Peyer's patch (tissue), 4 donors: Measurements from ENCODE around the gene SYCE3. TPM values are rescaled to one million over a fixed set of nuclear protein-coding genes. Genes with fewer than 3 reads are reported as not detected.

ENCODE experiments used
- DNase-seq, 3 donors: peaks; one replicate each; pipeline ENCODE4 v3.0.0-alpha.2; 2017 to 2019
- H3K27ac ChIP-seq, 4 donors: fragments of 200-600 bp; sonication (generic); one replicate each; pipeline ENCODE4 v1.5.1; 2016 to 2019
- H3K27me3 ChIP-seq, 2 donors: fragments of 200-600 bp; sonication (generic); one replicate each; pipeline ENCODE4 v1.5.1; 2019
- H3K36me3 ChIP-seq, 3 donors: fragments of 200-600 bp; sonication (generic); one replicate each; pipeline ENCODE4 v1.5.1; 2016 to 2019
- H3K4me1 ChIP-seq, 4 donors: fragments of 200-600 bp; sonication (generic); one replicate each; pipeline ENCODE4 v1.5.1; 2016 to 2019
- H3K4me3 ChIP-seq, 4 donors: fragments of 200-600 bp; sonication (generic); 1 replicate in 3 of 4; 2 replicates in 1 of 4; pipeline ENCODE4 v1.5.1; 2016 to 2019; ENCODE audit warnings: mild to moderate bottlenecking in 1 of 4
- H3K9me3 ChIP-seq, 4 donors: fragments of 200-600 bp; sonication (generic); one replicate each; pipeline ENCODE4 v1.5.1; 2016 to 2019; ENCODE audit warnings: mild to moderate bottlenecking in 1 of 4
- POLR2A ChIP-seq, 2 donors: fragments of 450-650 bp; IDR thresholded peaks; one replicate each; pipeline ENCODE4 v1.5.1; 2017; ENCODE audit warnings: antibody characterized with exemption in 2 of 2, mild to moderate bottlenecking in 2 of 2, moderate library complexity in 2 of 2
- total RNA-seq, 4 donors: library from RNA; depleted of rRNA; stranded (reverse); fragments of >200 nt; gene quantifications; one replicate each; pipeline ENCODE4 v1.1.0, GENCODE V29; 2016
- TF ChIP-seq, protein P1 (sequence below), 6 experiments: fragments of 450-650 bp in 4 of 6; fragments of 200-600 bp in 2 of 6; sonication (generic) in 1 of 6; IDR thresholded peaks; one replicate each; pipeline ENCODE4 v1.5.1; 2017 to 2019; ENCODE audit warnings: antibody characterized with exemption in 6 of 6, mild to moderate bottlenecking in 3 of 6, moderate library complexity in 1 of 6

Gene SYCE3
- total RNA-seq, 4 donors from 2014 or later = not detected

DNA sequence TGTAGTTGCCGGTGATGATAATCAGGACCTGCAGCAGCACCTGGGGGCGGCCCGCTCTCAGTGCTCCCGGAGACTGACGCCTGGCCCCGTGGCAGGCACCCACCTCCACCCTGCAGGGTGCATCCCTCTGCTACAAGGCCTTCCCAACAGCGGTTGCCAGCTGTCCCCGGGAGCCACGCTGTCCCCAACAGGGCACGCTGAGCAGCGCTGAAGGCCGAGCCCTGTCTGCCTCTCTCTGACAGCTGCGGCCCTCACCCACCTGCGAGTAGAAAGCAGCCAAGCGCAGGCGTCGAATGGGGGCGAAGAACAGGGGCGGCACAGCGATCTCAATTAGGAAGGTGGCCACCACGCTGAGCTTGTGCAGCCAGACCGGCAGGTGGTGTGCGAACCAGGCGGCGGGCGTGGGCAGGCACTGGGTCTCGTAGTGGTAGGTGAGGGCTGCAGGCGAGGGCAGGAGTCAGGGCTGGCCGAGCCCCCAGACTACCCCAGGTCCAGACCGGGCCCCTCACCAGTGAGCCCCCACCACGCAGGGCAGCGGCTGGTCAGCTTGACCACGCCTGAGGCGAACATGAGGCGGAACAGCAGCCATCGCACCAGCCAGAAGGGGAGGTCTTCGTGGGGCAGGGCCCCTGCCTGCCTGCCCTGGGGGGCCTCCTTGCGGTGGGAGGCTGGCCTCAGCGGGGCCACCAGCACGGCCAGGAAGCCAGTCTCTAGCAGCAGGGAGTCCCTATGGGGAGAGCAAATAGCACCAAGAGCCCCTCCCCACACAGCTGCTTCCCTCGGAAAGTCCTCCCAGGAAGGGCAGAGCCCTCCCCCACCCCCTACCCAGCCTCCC is 56.7 kb downstream of the SYCE3 start:
- H3K4me3 ChIP-seq = peak overlapping the region in 3 of 4 donors; percentile 81 to 100 (median 99)
- H3K9me3 ChIP-seq = no peaks in the 10 kb centered on the region
- H3K27ac ChIP-seq = peak overlapping the region in 2 of 4 donors; percentile 93 to 98
- peaks cover 0 to 44% (median 0%) of the 10 kb centered on the region in 3 donors for H3K36me3 ChIP-seq
- peaks cover 0 to 35% (median 8%) of the 10 kb centered on the region in 4 donors for H3K4me1 ChIP-seq
- no peaks in the 10 kb centered on the region for H3K27me3 ChIP-seq
- DNase-seq = no peak
- TF ChIP-seq, protein P1, sequence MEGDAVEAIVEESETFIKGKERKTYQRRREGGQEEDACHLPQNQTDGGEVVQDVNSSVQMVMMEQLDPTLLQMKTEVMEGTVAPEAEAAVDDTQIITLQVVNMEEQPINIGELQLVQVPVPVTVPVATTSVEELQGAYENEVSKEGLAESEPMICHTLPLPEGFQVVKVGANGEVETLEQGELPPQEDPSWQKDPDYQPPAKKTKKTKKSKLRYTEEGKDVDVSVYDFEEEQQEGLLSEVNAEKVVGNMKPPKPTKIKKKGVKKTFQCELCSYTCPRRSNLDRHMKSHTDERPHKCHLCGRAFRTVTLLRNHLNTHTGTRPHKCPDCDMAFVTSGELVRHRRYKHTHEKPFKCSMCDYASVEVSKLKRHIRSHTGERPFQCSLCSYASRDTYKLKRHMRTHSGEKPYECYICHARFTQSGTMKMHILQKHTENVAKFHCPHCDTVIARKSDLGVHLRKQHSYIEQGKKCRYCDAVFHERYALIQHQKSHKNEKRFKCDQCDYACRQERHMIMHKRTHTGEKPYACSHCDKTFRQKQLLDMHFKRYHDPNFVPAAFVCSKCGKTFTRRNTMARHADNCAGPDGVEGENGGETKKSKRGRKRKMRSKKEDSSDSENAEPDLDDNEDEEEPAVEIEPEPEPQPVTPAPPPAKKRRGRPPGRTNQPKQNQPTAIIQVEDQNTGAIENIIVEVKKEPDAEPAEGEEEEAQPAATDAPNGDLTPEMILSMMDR (IDR thresholded peaks at IDR 0.05) = no peak
- TF ChIP-seq POLR2A (IDR thresholded peaks at IDR 0.05) = no peak

DNA sequence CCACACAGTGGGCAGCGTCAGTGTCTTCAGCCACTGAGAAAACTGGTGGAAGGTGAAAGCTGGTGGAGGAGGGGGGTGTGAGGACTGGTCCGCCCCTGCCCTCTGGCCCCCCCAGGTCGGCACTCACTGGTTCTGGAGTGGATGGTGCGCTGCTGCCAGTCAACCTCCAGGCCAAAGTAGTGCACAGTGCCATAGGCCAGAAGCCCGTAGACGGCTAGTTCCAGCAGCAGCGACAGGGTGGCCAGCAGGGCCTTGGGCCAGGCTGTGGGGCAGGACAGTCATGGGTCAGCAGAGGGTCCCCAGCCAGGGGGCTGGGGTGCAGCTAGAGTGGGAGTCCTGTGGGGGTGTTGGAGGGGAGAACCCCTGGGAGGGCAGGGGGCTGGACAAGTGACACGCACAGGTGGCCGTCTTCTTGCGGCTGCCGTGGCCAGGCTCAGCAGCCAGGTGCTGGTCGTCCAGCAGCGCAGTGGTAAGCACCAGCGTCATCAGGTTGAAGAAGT is 57.4 kb downstream of the SYCE3 start:
- Histone ChIP-seq H3K27ac (no peak overlapping the region), H3K4me3 (no peak overlapping the region), H3K9me3 (no peaks in the 10 kb centered on the region), H3K27me3 (no peaks in the 10 kb centered on the region), H3K4me1 (peaks cover 0 to 35% (median 8%) of the 10 kb centered on the region in 4 donors), H3K36me3 (peaks cover 0 to 40% (median 0%) of the 10 kb centered on the region in 3 donors)
- TF ChIP-seq, protein P1 (IDR thresholded peaks at IDR 0.05) = no peak
- TF ChIP-seq POLR2A (IDR thresholded peaks at IDR 0.05) = no peak
- no peak for DNase-seq

DNA sequence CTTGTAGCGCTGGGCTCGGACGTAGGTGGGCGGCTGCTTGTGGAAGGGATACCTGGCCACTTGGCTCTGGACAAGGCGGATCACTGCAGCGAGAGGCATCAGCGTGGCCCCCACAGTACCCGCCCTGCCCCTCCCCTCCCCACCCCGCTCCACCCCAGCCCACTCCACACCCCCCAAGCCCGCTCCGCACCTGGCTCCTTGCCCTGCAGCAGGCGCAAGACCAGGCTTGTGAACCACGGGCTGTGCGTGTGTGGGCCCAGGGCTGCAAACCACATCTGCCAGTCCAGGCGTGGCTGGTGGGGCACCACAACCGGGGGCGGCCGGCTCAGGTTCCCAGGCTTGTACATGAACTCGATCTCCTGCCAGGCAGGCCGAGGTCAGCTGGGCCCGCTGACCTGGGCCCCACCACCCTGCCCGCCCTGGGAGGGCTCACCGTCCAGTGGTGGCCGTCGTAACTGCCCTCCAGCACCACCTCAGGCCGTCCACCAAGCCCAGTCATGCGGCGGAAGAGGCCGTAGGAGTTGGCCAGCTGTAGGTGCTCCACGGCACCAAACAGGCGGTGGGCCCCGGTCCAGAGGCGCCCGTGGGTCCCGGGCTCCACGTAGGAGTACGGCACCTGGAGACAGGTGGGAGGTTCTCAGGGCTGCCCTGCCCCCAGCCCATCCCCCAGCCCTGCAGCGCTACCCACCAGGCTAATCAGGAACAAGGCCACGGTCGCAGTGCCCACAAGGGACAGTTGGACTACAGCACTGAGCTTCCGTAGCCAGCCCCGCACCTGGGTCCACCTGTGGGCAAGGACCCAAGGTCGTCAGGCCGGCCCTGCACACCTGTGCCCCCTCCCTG is 58.1 kb downstream of the SYCE3 start:
- no peak for DNase-seq
- peaks cover 0 to 40% (median 0%) of the 10 kb centered on the region in 3 donors for H3K36me3 ChIP-seq
- no peak overlapping the region for H3K4me3 ChIP-seq
- TF ChIP-seq POLR2A (IDR thresholded peaks at IDR 0.05) = no peak
- TF ChIP-seq, protein P1 (IDR thresholded peaks at IDR 0.05) = no peak
- no peaks in the 10 kb centered on the region for H3K9me3 ChIP-seq
- H3K27ac ChIP-seq = no peak overlapping the region
- H3K4me1 ChIP-seq = peaks cover 0 to 35% (median 8%) of the 10 kb centered on the region in 4 donors
- H3K27me3 ChIP-seq = no peaks in the 10 kb centered on the region

- Histone ChIP-seq H3K27ac (no peak overlapping the region), H3K27me3 (no peaks in the 10 kb centered on the region), H3K36me3 (peaks cover 0 to 40% (median 0%) of the 10 kb centered on the region in 3 donors), H3K4me1 (peaks cover 0 to 25% (median 8%) of the 10 kb centered on the region in 4 donors), H3K9me3 (no peaks in the 10 kb centered on the region), H3K4me3 (no peak overlapping the region)
- TF ChIP-seq POLR2A (IDR thresholded peaks at IDR 0.05) = no peak
- TF ChIP-seq, protein P1 (IDR thresholded peaks at IDR 0.05) = no peak
- DNase-seq = no peak
These were observed 59.1 kb downstream of the SYCE3 start for GRCh38 chr22:50503475-50504145.
